G401 (cell line): ENCODE measurements around the gene TLE3. TPM values are rescaled to one million over a fixed set of nuclear protein-coding genes. Genes with fewer than 3 reads are reported as not detected.
"Not testable (repeated sequence)": the region's sequence is repeated elsewhere in the genome, so short reads cannot be mapped to it uniquely, and the experiment has no call there.

Experiments
- DNase-seq: peaks from one replicate; pipeline ENCODE4 v3.0.0-alpha.2; 2015; ENCODE audit warnings: low spot score
- in situ Hi-C: cut with HindIII; loops from 2 replicates; pipeline ENCODE4 v1.10.0; 2016; ENCODE audit warnings: low sequenced_read_pairs, mixed read lengths
- total RNA-seq: library from RNA; depleted of rRNA; stranded (reverse); fragments of >200 nt; shearing (Covaris generic); gene quantifications from 2 replicates; pipeline ENCODE4 v1.2.3, GENCODE V29; 2014; rRNA removed

TLE3 gene
- total RNA-seq, result 34.6 and 36.0 TPM in 2 replicates

GRCh38 chr15:70097321-70098152 lies at the start of gene TLE3:
TLE3 (minus strand) TSS chr15:70097917; CDS start chr15:70096798, 1,119 bp downstream.
- DNase-seq, result peak; percentile 99
- in situ Hi-C loops, result no loop called here

- in situ Hi-C loops, result no loop called here
- DNase-seq, result no peak
These were observed 49.6 kb upstream of the TLE3 start for GRCh38 chr15:70147178-70147760.

- DNase-seq, result no peak
- in situ Hi-C loops, result no loop called here
These were observed 49.1 kb upstream of the TLE3 start for GRCh38 chr15:70146771-70147170.

GRCh38 chr15:70146162-70146561 lies 48.4 kb upstream of the TLE3 start:
- in situ Hi-C loops, result no loop called here
- DNase-seq, result no peak

- no peak for DNase-seq
- in situ Hi-C loops, result no loop called here
These were observed 47.5 kb upstream of the TLE3 start for GRCh38 chr15:70145261-70145660.

GRCh38 chr15:70142322-70143191 lies 44.8 kb upstream of the TLE3 start:
- no peak for DNase-seq
- in situ Hi-C loops, result no loop called here

- in situ Hi-C loops, result no loop called here
- no peak for DNase-seq
These were observed 44.3 kb upstream of the TLE3 start for GRCh38 chr15:70142072-70142321.

- in situ Hi-C loops, result no loop called here
- DNase-seq, result no peak
These were observed 43.8 kb upstream of the TLE3 start for GRCh38 chr15:70141376-70142071.

- DNase-seq, result no peak
- in situ Hi-C loops, result no loop called here
These were observed 43.0 kb upstream of the TLE3 start for GRCh38 chr15:70140543-70141375.

- in situ Hi-C loops, result no loop called here
These were observed 42.4 kb upstream of the TLE3 start for GRCh38 chr15:70140025-70140542.

GRCh38 chr15:70137967-70138366 lies 40.2 kb upstream of the TLE3 start:
- in situ Hi-C loops, result no loop called here
- no peak for DNase-seq

More at GRCh38 chr15:70140025-70140542, 42.4 kb upstream of the TLE3 start:
- DNase-seq, result no peak

- DNase-seq, in situ Hi-C loops: not testable (repeated sequence)
These were observed 39.3 kb upstream of the TLE3 start for GRCh38 chr15:70137021-70137420.

GRCh38 chr15:70133781-70134421 lies 36.2 kb upstream of the TLE3 start:
- DNase-seq, result no peak
- in situ Hi-C loops, result no loop called here

GRCh38 chr15:70133296-70133695 lies 35.6 kb upstream of the TLE3 start:
- DNase-seq, result peak; percentile 6
- in situ Hi-C loops, result no loop called here

GRCh38 chr15:70132571-70132970 lies 34.9 kb upstream of the TLE3 start:
- in situ Hi-C loops, result no loop called here
- DNase-seq, result no peak

- no peak for DNase-seq
- in situ Hi-C loops, result no loop called here
These were observed 34.4 kb upstream of the TLE3 start for GRCh38 chr15:70132139-70132538.

GRCh38 chr15:70128414-70129140 lies 30.9 kb upstream of the TLE3 start:
- DNase-seq, result no peak
- in situ Hi-C loops, result no loop called here
